H9 (cell line): ENCODE measurements around the gene SEL1L. TPM values are rescaled to one million over a fixed set of nuclear protein-coding genes. Genes with fewer than 3 reads are reported as not detected.

Experiments used
- DNase-seq: peaks from one replicate; pipeline ENCODE4 v3.0.0-alpha.2; 2017
- H2AFZ ChIP-seq: one replicate; pipeline ENCODE4 v1.6.1; 2013; ENCODE audit warnings: mild to moderate bottlenecking, low read length, control low read depth, moderate library complexity
- H2AK5ac ChIP-seq: 2 replicates; pipeline ENCODE4 v1.6.1; 2013; ENCODE audit warnings: low read length, control low read depth, mixed read lengths; ENCODE audit not compliant: insufficient read length
- H2BK120ac ChIP-seq: one replicate; pipeline ENCODE4 v1.6.1; 2013; ENCODE audit warnings: low read depth, mild to moderate bottlenecking, low read length, control low read depth, inconsistent platforms; ENCODE audit not compliant: poor library complexity, severe bottlenecking
- H2BK12ac ChIP-seq: 2 replicates; pipeline ENCODE4 v1.6.1; 2013; ENCODE audit warnings: low read length, control low read depth, mixed read lengths, low read depth; ENCODE audit not compliant: insufficient read length
- H2BK15ac ChIP-seq: 2 replicates; pipeline ENCODE4 v1.6.1; 2013; ENCODE audit warnings: low read depth, low read length, control low read depth
- H2BK20ac ChIP-seq: one replicate; pipeline ENCODE4 v1.6.1; 2013; ENCODE audit warnings: low read depth, mild to moderate bottlenecking, low read length, control low read depth, inconsistent platforms; ENCODE audit not compliant: poor library complexity, severe bottlenecking
- H2BK5ac ChIP-seq: 2 replicates; pipeline ENCODE4 v1.6.1; 2013; ENCODE audit warnings: low read length, control low read depth, mixed read lengths; ENCODE audit not compliant: insufficient read length
- H3K14ac ChIP-seq: 2 replicates; pipeline ENCODE4 v1.6.1; 2013; ENCODE audit warnings: low read length, control low read depth; ENCODE audit not compliant: insufficient read depth
- H3K18ac ChIP-seq: 2 replicates; pipeline ENCODE4 v1.6.1; 2013; ENCODE audit warnings: low read depth, mild to moderate bottlenecking, mixed read lengths, low read length, control low read depth; ENCODE audit not compliant: insufficient read length
- H3K23ac ChIP-seq: 2 replicates; pipeline ENCODE4 v1.6.1; 2013; ENCODE audit warnings: low read length, control low read depth, mixed read lengths, low read depth; ENCODE audit not compliant: insufficient read length
- H3K23me2 ChIP-seq: 2 replicates; pipeline ENCODE4 v1.6.1; 2013; ENCODE audit warnings: low read depth, mild to moderate bottlenecking, mixed read lengths, low read length, control low read depth; ENCODE audit not compliant: insufficient read length, poor library complexity, severe bottlenecking
- H3K27ac ChIP-seq: 2 replicates; pipeline ENCODE4 v1.5.1; 2013; ENCODE audit warnings: low read length, control low read depth, mixed read lengths, low read depth; ENCODE audit not compliant: insufficient read length
- H3K27me3 ChIP-seq: 2 replicates; pipeline ENCODE4 v1.6.1; 2013; ENCODE audit warnings: low read length, control low read depth, inconsistent platforms; ENCODE audit not compliant: insufficient read depth
- H3K4ac ChIP-seq: 2 replicates; pipeline ENCODE4 v1.6.1; 2013; ENCODE audit warnings: low read depth, mild to moderate bottlenecking, control low read depth, inconsistent platforms, low read length, moderate library complexity
- H3K4me1 ChIP-seq: 2 replicates; pipeline ENCODE4 v1.6.1; 2013; ENCODE audit warnings: low read length, control low read depth, inconsistent platforms; ENCODE audit not compliant: insufficient read depth
- H3K4me2 ChIP-seq: 2 replicates; pipeline ENCODE4 v1.6.1; 2013; ENCODE audit warnings: low read length, control low read depth, mixed read lengths; ENCODE audit not compliant: insufficient read length, insufficient read depth
- H3K56ac ChIP-seq: 2 replicates; pipeline ENCODE4 v1.6.1; 2013; ENCODE audit warnings: low read depth, mild to moderate bottlenecking, mixed read lengths, low read length, control low read depth; ENCODE audit not compliant: insufficient read length
- H3K79me1 ChIP-seq: 2 replicates; pipeline ENCODE4 v1.6.1; 2013; ENCODE audit warnings: low read depth, mild to moderate bottlenecking, moderate library complexity, low read length, control low read depth, inconsistent platforms; ENCODE audit not compliant: insufficient read depth, poor library complexity, severe bottlenecking
- H3K79me2 ChIP-seq: 2 replicates; pipeline ENCODE4 v1.6.1; 2013; ENCODE audit warnings: low read length, control low read depth, inconsistent platforms; ENCODE audit not compliant: insufficient read depth
- H3K9ac ChIP-seq: 2 replicates; pipeline ENCODE4 v1.6.1; 2013; ENCODE audit warnings: low read length, control low read depth, mixed read lengths; ENCODE audit not compliant: insufficient read length; ENCODE audit errors: extremely low read depth
- H3K9me3 ChIP-seq: one replicate; pipeline ENCODE4 v1.6.1; 2013; ENCODE audit warnings: low read depth, low read length, inconsistent platforms; ENCODE audit not compliant: control insufficient read depth
- H3T11ph ChIP-seq: one replicate; pipeline ENCODE4 v1.6.1; 2013; ENCODE audit warnings: mild to moderate bottlenecking, low read length, control low read depth, inconsistent platforms
- H4K20me1 ChIP-seq: one replicate; pipeline ENCODE4 v1.6.1; 2013; ENCODE audit not compliant: control insufficient read depth, insufficient read length, insufficient read depth
- H4K5ac ChIP-seq: 2 replicates; pipeline ENCODE4 v1.6.1; 2013; ENCODE audit warnings: low read depth, mild to moderate bottlenecking, mixed read lengths, low read length, control low read depth; ENCODE audit not compliant: insufficient read length
- H4K8ac ChIP-seq: replicated peaks from 2 replicates; pipeline ENCODE4 v1.6.1; 2013; ENCODE audit warnings: low read length, control low read depth, mixed read lengths, low read depth; ENCODE audit not compliant: insufficient read length
- H4K91ac ChIP-seq: 2 replicates; pipeline ENCODE4 v1.6.1; 2013; ENCODE audit warnings: low read depth, mild to moderate bottlenecking, moderate library complexity, mixed read lengths, low read length, control low read depth; ENCODE audit not compliant: insufficient read length
- H3K27ac Mint-ChIP-seq, 3 experiments: 2 replicates in 2 of 3; 3 replicates in 1 of 3; pipeline ENCODE4 v1.8.0; 2020 to 2021; ENCODE audit warnings: mixed read lengths in 3 of 3, mild to moderate bottlenecking in 1 of 3, moderate library complexity in 1 of 3
- H3K27me3 Mint-ChIP-seq: 2 replicates; pipeline ENCODE4 v1.8.0; 2021; ENCODE audit warnings: low read depth, mild to moderate bottlenecking, moderate library complexity, mixed read lengths
- H3K36me3 Mint-ChIP-seq, 3 experiments: 2 replicates in 2 of 3; 3 replicates in 1 of 3; pipeline ENCODE4 v1.8.0; 2020 to 2021; ENCODE audit warnings: low read depth in 3 of 3, mixed read lengths in 3 of 3; ENCODE audit not compliant: insufficient read depth in 1 of 3
- H3K4me1 Mint-ChIP-seq, 2 experiments: 2 replicates each; pipeline ENCODE4 v1.8.0; 2020; ENCODE audit warnings: mixed read lengths in 2 of 2
- H3K4me3 Mint-ChIP-seq, 2 experiments: 2 replicates in 1 of 2; 3 replicates in 1 of 2; pipeline ENCODE4 v1.8.0; 2020 to 2021; ENCODE audit warnings: mild to moderate bottlenecking in 2 of 2, mixed read lengths in 2 of 2, moderate library complexity in 1 of 2
- H3K9me3 Mint-ChIP-seq, 2 experiments: 2 replicates in 1 of 2; 3 replicates in 1 of 2; pipeline ENCODE4 v1.8.0; 2020; ENCODE audit warnings: mild to moderate bottlenecking in 2 of 2, mixed read lengths in 2 of 2, moderate library complexity in 1 of 2
- WGBS: extraction: QIAGEN DNeasy Blood & Tissue Kit; methylation state at CpG from one replicate; pipeline ENCODE4 v1.1.7; 2013; ENCODE audit warnings: missing lambda C conversion rate, low lambda C conversion rate, mixed read lengths; ENCODE audit not compliant: insufficient read length; ENCODE audit errors: extremely low coverage; 5-methylcytosine and 5-hydroxymethylcytosine counted together
- total RNA-seq: library from RNA; stranded (reverse); gene quantifications from 2 replicates; pipeline ENCODE4 v1.2.1, GENCODE V29; 2021
- TF ChIP-seq, protein P1 (sequence below): fragments of 200-600 bp; sonication (generic); conservative IDR thresholded peaks from 3 replicates; pipeline ENCODE4 v1.8.0; 2021; ENCODE audit warnings: antibody characterized with exemption, mild to moderate bottlenecking

The SEL1L gene
- total RNA-seq, 1 experiment from 2014 or later = 27.5 TPM

DNA sequence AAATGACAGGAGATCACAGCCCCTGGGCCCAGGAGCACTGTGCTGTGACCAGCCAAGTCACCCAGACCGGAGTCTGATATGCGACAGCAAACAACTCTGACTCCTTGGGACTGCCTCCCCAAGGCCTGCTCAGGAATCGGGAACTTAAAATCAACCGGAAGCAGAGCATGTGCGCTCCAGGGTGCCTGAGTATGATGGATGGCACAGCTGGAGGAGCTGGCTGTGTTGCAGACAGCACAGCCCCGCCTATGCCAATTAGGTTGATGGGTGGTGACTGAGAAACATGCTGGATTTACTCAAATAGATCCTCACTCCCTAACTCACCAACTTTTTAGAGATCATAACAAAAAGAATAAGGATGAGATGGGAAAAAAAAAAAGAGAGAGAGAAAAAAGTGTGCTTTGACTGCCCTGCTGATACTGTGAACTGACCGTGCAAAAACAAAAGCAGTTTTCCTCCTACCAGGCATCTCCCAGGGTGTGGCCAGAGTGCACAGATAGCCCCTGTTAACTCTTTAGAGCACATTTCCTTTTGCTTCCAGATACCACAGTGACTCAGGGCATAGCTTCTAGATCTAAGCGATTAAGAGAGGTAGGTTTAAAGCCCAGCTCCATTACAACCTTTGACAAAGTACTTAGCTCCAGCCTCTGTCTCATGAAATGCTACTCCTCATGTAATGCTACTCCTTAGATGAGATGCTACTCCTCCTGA, 106.2 kb downstream of the SEL1L start:
- H2AFZ ChIP-seq = no peak overlapping the region
- no CpG with 5 or more reads among the region's 8 CpGs for WGBS
- H3K9me3 ChIP-seq = no peaks in the 10 kb centered on the region
- H4K5ac ChIP-seq = no peak overlapping the region
- H3K4me1 ChIP-seq = no peaks in the 10 kb centered on the region; the same call in 1 of the 2 replicates
- H3K27ac ChIP-seq = no peak overlapping the region
- no peaks in the 10 kb centered on the region for H3K79me1 ChIP-seq
- no peak overlapping the region for H2BK120ac ChIP-seq
- H2BK12ac ChIP-seq = no peak overlapping the region
- no peaks in the 10 kb centered on the region for H3K27me3 ChIP-seq
- H3K79me2 ChIP-seq = peaks cover 17% of the 10 kb centered on the region; the same call in 1 of the 2 replicates
- Mint-ChIP-seq H3K36me3 (peaks cover 9 to 28% (median 16%) of the 10 kb centered on the region in 3 experiments; a peak in 6 of 7 replicates), H3K27me3 (no peaks in the 10 kb centered on the region; the same call in 1 of the 2 replicates), H3K4me1 (peaks cover 18 to 29% of the 10 kb centered on the region in 2 experiments), H3K27ac (peak overlapping the region; percentile 56 to 79 (median 68); a peak in 4 of 7 replicates), H3K9me3 (no peaks in the 10 kb centered on the region), H3K4me3 (peak overlapping the region in 1 of 2 experiments; percentile 9; a peak in 1 of 5 replicates)
- H4K91ac ChIP-seq = no peak overlapping the region
- no peaks in the 10 kb centered on the region for H4K20me1 ChIP-seq
- no peak overlapping the region for H2BK20ac ChIP-seq
- no peaks in the 10 kb centered on the region for H3K23me2 ChIP-seq
- no peak overlapping the region for H3K14ac ChIP-seq
- no peak overlapping the region for H2AK5ac ChIP-seq
- no peak overlapping the region for H3K9ac ChIP-seq
- TF ChIP-seq, protein P1, sequence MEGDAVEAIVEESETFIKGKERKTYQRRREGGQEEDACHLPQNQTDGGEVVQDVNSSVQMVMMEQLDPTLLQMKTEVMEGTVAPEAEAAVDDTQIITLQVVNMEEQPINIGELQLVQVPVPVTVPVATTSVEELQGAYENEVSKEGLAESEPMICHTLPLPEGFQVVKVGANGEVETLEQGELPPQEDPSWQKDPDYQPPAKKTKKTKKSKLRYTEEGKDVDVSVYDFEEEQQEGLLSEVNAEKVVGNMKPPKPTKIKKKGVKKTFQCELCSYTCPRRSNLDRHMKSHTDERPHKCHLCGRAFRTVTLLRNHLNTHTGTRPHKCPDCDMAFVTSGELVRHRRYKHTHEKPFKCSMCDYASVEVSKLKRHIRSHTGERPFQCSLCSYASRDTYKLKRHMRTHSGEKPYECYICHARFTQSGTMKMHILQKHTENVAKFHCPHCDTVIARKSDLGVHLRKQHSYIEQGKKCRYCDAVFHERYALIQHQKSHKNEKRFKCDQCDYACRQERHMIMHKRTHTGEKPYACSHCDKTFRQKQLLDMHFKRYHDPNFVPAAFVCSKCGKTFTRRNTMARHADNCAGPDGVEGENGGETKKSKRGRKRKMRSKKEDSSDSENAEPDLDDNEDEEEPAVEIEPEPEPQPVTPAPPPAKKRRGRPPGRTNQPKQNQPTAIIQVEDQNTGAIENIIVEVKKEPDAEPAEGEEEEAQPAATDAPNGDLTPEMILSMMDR = no peak
- no peak overlapping the region for H3K23ac ChIP-seq
- no peak overlapping the region for H3K4ac ChIP-seq
- no peak overlapping the region for H3K56ac ChIP-seq
- no peak overlapping the region for H2BK5ac ChIP-seq
- no peak overlapping the region for H4K8ac ChIP-seq
- no peak overlapping the region for H3T11ph ChIP-seq
- H3K18ac ChIP-seq = no peak overlapping the region
- H3K4me2 ChIP-seq = no peak overlapping the region
- DNase-seq = no peak
- H2BK15ac ChIP-seq = no peak overlapping the region
